OCI-LY7 (cell line): ENCODE results near the gene THRA. TPM values are rescaled to one million over a fixed set of nuclear protein-coding genes. Genes with fewer than 3 reads are reported as not detected.

ENCODE experiments used
- BruUV-seq: library from RNA; stranded (reverse); fragments of 400-500 nt; replicated peaks from 2 replicates; lab custom pipeline; 2021; lab: Mats Ljungman, UMichigan
- CTCF ChIA-PET: fragments of 300-600 bp; sonication (Branson Sonifier 250); formaldehyde crosslinking; loops from one replicate; lab custom pipeline; 2022; ENCODE audit warnings: antibody characterized with exemption; ENCODE audit not compliant: unreplicated experiment; lab: Charles Lee
- POLR2A ChIA-PET: fragments of 300-600 bp; sonication (Branson Sonifier 250); formaldehyde crosslinking; loops from one replicate; lab custom pipeline; 2022; ENCODE audit warnings: antibody characterized with exemption; lab: Charles Lee
- DNase-seq: peaks from one replicate; pipeline ENCODE4 v3.0.0-alpha.2; 2015; ENCODE audit warnings: low spot score
- H2AFZ ChIP-seq: fragments of 200-600 bp; sonication (generic), shearing (Covaris generic); 2 replicates; pipeline ENCODE4 v1.6.1; 2014; ENCODE audit warnings: mild to moderate bottlenecking, antibody characterized with exemption, low read length, moderate library complexity
- H3K27ac ChIP-seq: fragments of 200-600 bp; sonication (generic); 2 replicates; pipeline ENCODE4 v1.5.1; 2014; ENCODE audit warnings: mixed run types, low read depth, mild to moderate bottlenecking, moderate library complexity, low read length, inconsistent platforms; ENCODE audit not compliant: poor library complexity, severe bottlenecking
- H3K36me3 ChIP-seq: fragments of 200-600 bp; sonication (generic); 2 replicates; pipeline ENCODE4 v1.6.1; 2014; ENCODE audit warnings: mild to moderate bottlenecking, antibody characterized with exemption, low read length, moderate library complexity, mixed read lengths; ENCODE audit not compliant: insufficient read depth
- H3K4me1 ChIP-seq: fragments of 200-600 bp; sonication (generic); 2 replicates; pipeline ENCODE4 v1.5.1; 2014; ENCODE audit warnings: mild to moderate bottlenecking, low read length; ENCODE audit not compliant: insufficient read depth, poor library complexity, severe bottlenecking
- H3K4me2 ChIP-seq: fragments of 200-600 bp; sonication (generic); 2 replicates; pipeline ENCODE4 v1.6.1; 2014; ENCODE audit warnings: mild to moderate bottlenecking, low read length
- H3K4me3 ChIP-seq: fragments of 200-600 bp; sonication (generic); 2 replicates; pipeline ENCODE4 v1.5.1; 2014; ENCODE audit warnings: mild to moderate bottlenecking, low read depth, low read length; ENCODE audit not compliant: poor library complexity, severe bottlenecking
- H3K79me2 ChIP-seq: fragments of 200-600 bp; sonication (generic); 2 replicates; pipeline ENCODE4 v1.6.1; 2016; ENCODE audit warnings: low read depth, mild to moderate bottlenecking, low read length, moderate library complexity, mixed read lengths; ENCODE audit not compliant: insufficient read depth
- H3K9me2 ChIP-seq: fragments of 200-600 bp; sonication (generic); 2 replicates; pipeline ENCODE4 v1.6.1; 2016; ENCODE audit warnings: mild to moderate bottlenecking, low read length, mixed read lengths; ENCODE audit not compliant: insufficient read depth
- H3K9me3 ChIP-seq: fragments of 200-600 bp; sonication (generic); 2 replicates; pipeline ENCODE4 v1.6.1; 2014; ENCODE audit warnings: mild to moderate bottlenecking, mixed run types, low read length, mixed read lengths
- H4K20me1 ChIP-seq: fragments of 200-600 bp; sonication (generic); 2 replicates; pipeline ENCODE4 v1.6.1; 2014; ENCODE audit warnings: mild to moderate bottlenecking, antibody characterized with exemption, low read length, moderate library complexity, mixed read lengths; ENCODE audit not compliant: insufficient read depth
- EZH2phosphoT487 ChIP-seq: fragments of 200-600 bp; sonication (generic); IDR thresholded peaks from 2 replicates; pipeline ENCODE4 v1.6.1; 2018; ENCODE audit warnings: low read depth, borderline replicate concordance, mild to moderate bottlenecking, mixed run types, antibody characterized with exemption, low read length, moderate library complexity, mixed read lengths
- intact Hi-C: fragments of 100-400 bp; cut with micrococcal nuclease; formaldehyde crosslinking; loops from one replicate; pipeline ENCODE4 v1.10.0; 2022; ENCODE audit not compliant: unreplicated experiment
- total RNA-seq, 2 experiments: library from RNA; depleted of rRNA in 1 of 2; stranded (reverse); fragments of >200 nt in 1 of 2; shearing (Covaris generic) in 1 of 2; gene quantifications; 2 replicates each; pipeline ENCODE4 v1.2.3, GENCODE V29; 2014 to 2022
- TF ChIP-seq, protein P1 (sequence below): fragments of 200-600 bp; sonication (generic); conservative IDR thresholded peaks from 2 replicates; pipeline ENCODE4 v1.5.1; 2014; ENCODE audit warnings: mild to moderate bottlenecking, antibody characterized with exemption, low read length, moderate library complexity, mixed read lengths

THRA gene
- total RNA-seq, 2 experiments from 2014 or later, result 3.9 to 9.3 TPM

DNA sequence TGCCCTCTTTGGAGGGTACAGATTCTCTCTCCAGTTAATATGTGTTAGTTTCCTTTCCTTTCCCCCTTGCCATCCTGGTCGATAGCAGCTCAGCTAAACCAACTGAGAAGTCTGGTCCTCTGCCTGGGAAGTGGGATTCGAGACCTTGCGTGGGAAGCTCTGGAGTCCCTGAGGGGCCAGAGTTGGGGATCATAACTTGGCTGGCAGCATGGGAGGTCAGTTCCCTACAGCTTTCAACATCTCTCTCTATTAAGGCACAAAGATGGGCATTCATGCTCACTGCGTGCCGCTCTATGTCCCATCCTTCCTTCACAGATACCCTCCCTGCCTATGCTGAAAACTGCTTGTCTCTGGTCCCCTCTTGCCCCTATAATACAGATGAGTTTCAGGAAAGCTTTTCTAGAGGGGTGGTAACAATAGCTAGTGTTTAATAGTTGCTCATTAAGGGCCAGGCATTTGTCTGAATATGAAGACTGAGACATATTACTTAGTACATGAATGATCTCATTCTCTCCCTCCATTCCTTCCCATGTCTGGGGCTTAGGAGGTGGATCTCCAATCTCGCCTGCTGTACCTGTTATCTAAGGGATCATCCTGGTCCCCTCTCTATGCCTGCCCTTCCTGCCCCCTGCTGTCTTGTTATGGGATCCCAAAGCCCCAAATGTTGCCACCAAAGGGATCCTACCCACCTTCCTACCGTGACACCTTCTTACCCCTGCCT, 10.8 kb downstream of the THRA start:
- Histone ChIP-seq H4K20me1 (no peaks in the 10 kb centered on the region), H3K79me2 (no peaks in the 10 kb centered on the region), H3K4me2 (no peak overlapping the region), H3K9me2 (no peaks in the 10 kb centered on the region), H3K4me1 (peaks cover 34% of the 10 kb centered on the region), H3K9me3 (no peaks in the 10 kb centered on the region), H2AFZ (no peak overlapping the region), H3K36me3 (no peaks in the 10 kb centered on the region), H3K4me3 (no peak overlapping the region), H3K27ac (no peak overlapping the region)
- BruUV-seq, result no TSS peak
- no peak for DNase-seq
- ChIA-PET POLR2A (interaction anchor here (1.5 kb wide), 1 partner anchor 19 kb away, joined by 4 read pairs; the partner anchor contains the start of gene MED24), CTCF (interaction anchor here (1.8 kb wide), 1 partner anchor 17 kb away, joined by 5 read pairs; no protein-coding TSS in a partner anchor)
- TF ChIP-seq, protein P1, sequence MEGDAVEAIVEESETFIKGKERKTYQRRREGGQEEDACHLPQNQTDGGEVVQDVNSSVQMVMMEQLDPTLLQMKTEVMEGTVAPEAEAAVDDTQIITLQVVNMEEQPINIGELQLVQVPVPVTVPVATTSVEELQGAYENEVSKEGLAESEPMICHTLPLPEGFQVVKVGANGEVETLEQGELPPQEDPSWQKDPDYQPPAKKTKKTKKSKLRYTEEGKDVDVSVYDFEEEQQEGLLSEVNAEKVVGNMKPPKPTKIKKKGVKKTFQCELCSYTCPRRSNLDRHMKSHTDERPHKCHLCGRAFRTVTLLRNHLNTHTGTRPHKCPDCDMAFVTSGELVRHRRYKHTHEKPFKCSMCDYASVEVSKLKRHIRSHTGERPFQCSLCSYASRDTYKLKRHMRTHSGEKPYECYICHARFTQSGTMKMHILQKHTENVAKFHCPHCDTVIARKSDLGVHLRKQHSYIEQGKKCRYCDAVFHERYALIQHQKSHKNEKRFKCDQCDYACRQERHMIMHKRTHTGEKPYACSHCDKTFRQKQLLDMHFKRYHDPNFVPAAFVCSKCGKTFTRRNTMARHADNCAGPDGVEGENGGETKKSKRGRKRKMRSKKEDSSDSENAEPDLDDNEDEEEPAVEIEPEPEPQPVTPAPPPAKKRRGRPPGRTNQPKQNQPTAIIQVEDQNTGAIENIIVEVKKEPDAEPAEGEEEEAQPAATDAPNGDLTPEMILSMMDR, result no peak
- TF ChIP-seq EZH2phosphoT487, result no peak
- intact Hi-C loops, result no loop called here

DNA sequence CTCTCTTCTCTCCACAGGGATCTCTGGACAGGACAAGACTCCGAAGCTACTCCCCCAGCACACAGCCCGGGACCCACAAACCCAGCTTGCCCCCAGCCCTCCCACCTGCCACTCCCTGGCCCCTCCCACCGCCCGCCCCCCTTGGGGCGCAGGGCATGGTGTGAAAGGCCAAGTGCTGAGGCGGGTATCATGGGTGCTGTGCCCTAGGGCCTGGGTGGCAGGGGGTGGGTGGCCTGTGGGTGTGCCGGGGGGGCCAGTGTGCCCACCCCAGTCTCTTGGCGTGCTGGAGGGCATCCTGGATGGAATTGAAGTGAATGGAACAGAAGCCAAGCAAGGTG, 11.4 kb downstream of the THRA start:
- H3K79me2 ChIP-seq, result no peaks in the 10 kb centered on the region
- no TSS peak for BruUV-seq

More for the DNA sequence above, 11.4 kb downstream of the THRA start:
- ChIA-PET CTCF (interaction anchor here (1.8 kb wide), 1 partner anchor 16 kb away, joined by 5 read pairs; no protein-coding TSS in a partner anchor), POLR2A (interaction anchor here (1.8 kb wide), 1 partner anchor 20 kb away, joined by 8 read pairs; the partner anchor contains the start of gene MED24)
- Histone ChIP-seq H3K27ac (no peak overlapping the region), H3K4me3 (no peak overlapping the region), H3K4me1 (peaks cover 29% of the 10 kb centered on the region), H3K36me3 (no peaks in the 10 kb centered on the region), H3K4me2 (no peak overlapping the region), H2AFZ (no peak overlapping the region), H3K9me3 (no peaks in the 10 kb centered on the region), H3K9me2 (no peaks in the 10 kb centered on the region), H4K20me1 (no peaks in the 10 kb centered on the region)
- no peak for DNase-seq
- intact Hi-C loops, result no loop called here
- TF ChIP-seq, protein P1, result no peak
- no peak for TF ChIP-seq EZH2phosphoT487
